Colonic mucosa (tissue), 4 donors: ENCODE results near the gene CHD6. TPM values are rescaled to one million over a fixed set of nuclear protein-coding genes. Genes with fewer than 3 reads are reported as not detected.

Experiments
- DNase-seq: peaks from one replicate; pipeline ENCODE4 v3.0.0-alpha.2; 2020
- H3K27ac ChIP-seq: fragments of 200-600 bp; one replicate; pipeline ENCODE4 v1.8.0; 2021
- H3K27me3 ChIP-seq: fragments of 200-600 bp; one replicate; pipeline ENCODE4 v1.8.0; 2021
- H3K36me3 ChIP-seq: fragments of 200-600 bp; one replicate; pipeline ENCODE4 v1.8.0; 2021
- H3K4me1 ChIP-seq: fragments of 200-600 bp; one replicate; pipeline ENCODE4 v1.8.0; 2021; ENCODE audit warnings: mild to moderate bottlenecking
- H3K4me3 ChIP-seq: fragments of 200-600 bp; one replicate; pipeline ENCODE4 v1.8.0; 2021
- H3K9ac ChIP-seq, 2 donors: one replicate each; pipeline ENCODE4 v1.7.0; 2013; ENCODE audit warnings: control low read depth in 2 of 2, low read depth in 2 of 2, low read length in 2 of 2
- H3K9me3 ChIP-seq: fragments of 200-600 bp; one replicate; pipeline ENCODE4 v1.8.0; 2021
- CTCF ChIP-seq: fragments of 200-600 bp; IDR thresholded peaks from one replicate; pipeline ENCODE4 v1.8.0; 2022; ENCODE audit warnings: antibody characterized with exemption, mild to moderate bottlenecking
- intact Hi-C: fragments of 100-400 bp; cut with DNase I; formaldehyde crosslinking; loops from one replicate; pipeline ENCODE4 v1.14.1; 2022
- total RNA-seq, 2 donors: library from RNA; stranded (reverse); fragmentation: NEBNext Ultra II Directional in 1 of 2; extraction: Animal tissue kit (Norgen Biotek cat#: 25700) in 1 of 2; gene quantifications; one replicate each; pipeline ENCODE4 v1.2.1, GENCODE V29; 2021
- donor health status: healthy.
- donor health status: DM: no; HTN: no; CAD: no.
- donor health status: DM: no; HTN: no; CAD: no.

Gene CHD6
- total RNA-seq, 2 donors from 2014 or later, result 18.9 to 27.2 TPM

- intact Hi-C loops, result no loop called here
- Histone ChIP-seq H3K9me3 (no peaks in the 10 kb centered on the region), H3K4me1 (no peaks in the 10 kb centered on the region), H3K9ac (no peak overlapping the region), H3K27me3 (no peaks in the 10 kb centered on the region), H3K27ac (no peak overlapping the region), H3K36me3 (peaks cover 13% of the 10 kb centered on the region), H3K4me3 (no peak overlapping the region)
- DNase-seq, result no peak
- no peak for TF ChIP-seq CTCF
Observed at GRCh38 chr20:41426086-41426830, 191.9 kb downstream of the CHD6 start.

- Histone ChIP-seq H3K27ac (no peak overlapping the region), H3K36me3 (peaks cover 13% of the 10 kb centered on the region), H3K27me3 (no peaks in the 10 kb centered on the region), H3K4me3 (no peak overlapping the region), H3K4me1 (no peaks in the 10 kb centered on the region), H3K9ac (no peak overlapping the region), H3K9me3 (no peaks in the 10 kb centered on the region)
- TF ChIP-seq CTCF, result no peak
- no peak for DNase-seq
- intact Hi-C loops, result no loop called here
Observed at GRCh38 chr20:41425180-41425884, 192.8 kb downstream of the CHD6 start.

- Histone ChIP-seq H3K36me3 (peaks cover 13% of the 10 kb centered on the region), H3K27ac (no peak overlapping the region), H3K9ac (no peak overlapping the region)
Observed at GRCh38 chr20:41424546-41424945, 193.6 kb downstream of the CHD6 start.

GRCh38 chr20:41424011-41424410 is 194.2 kb downstream of the CHD6 start:
- H3K9me3 ChIP-seq, result no peaks in the 10 kb centered on the region
- no peak overlapping the region for H3K27ac ChIP-seq
- H3K36me3 ChIP-seq, result peaks cover 13% of the 10 kb centered on the region
- intact Hi-C loops, result no loop called here
- no peaks in the 10 kb centered on the region for H3K4me1 ChIP-seq
- H3K27me3 ChIP-seq, result no peaks in the 10 kb centered on the region
- TF ChIP-seq CTCF, result no peak
- DNase-seq, result no peak
- no peak overlapping the region for H3K4me3 ChIP-seq
- no peak overlapping the region for H3K9ac ChIP-seq

More at GRCh38 chr20:41424546-41424945, 193.6 kb downstream of the CHD6 start:
- no peak overlapping the region for H3K4me3 ChIP-seq
- H3K27me3 ChIP-seq, result no peaks in the 10 kb centered on the region
- no peak for DNase-seq
- no peaks in the 10 kb centered on the region for H3K9me3 ChIP-seq
- intact Hi-C loops, result no loop called here
- TF ChIP-seq CTCF, result no peak
- no peaks in the 10 kb centered on the region for H3K4me1 ChIP-seq

- no peaks in the 10 kb centered on the region for H3K27me3 ChIP-seq
- intact Hi-C loops, result no loop called here
- no peaks in the 10 kb centered on the region for H3K4me1 ChIP-seq
- H3K9me3 ChIP-seq, result no peaks in the 10 kb centered on the region
- H3K36me3 ChIP-seq, result peaks cover 13% of the 10 kb centered on the region
- TF ChIP-seq CTCF, result no peak
- no peak overlapping the region for H3K4me3 ChIP-seq
- H3K27ac ChIP-seq, result no peak overlapping the region
- DNase-seq, result no peak
- no peak overlapping the region for H3K9ac ChIP-seq
Observed at GRCh38 chr20:41422953-41423352, 195.2 kb downstream of the CHD6 start.
